DMS79 treated with DMSO at 0.1 percent for 48 hours (cell line): ENCODE data around the gene LIMS2.

Experiments
- DNase-seq: peaks from one replicate; lab custom pipeline; 2025; lab: John Stamatoyannopoulos, UW

The LIMS2 gene

GRCh38 chr2:127645395-127646291 lies 29.7 kb downstream of the LIMS2 start, which contains the start of gene GPR17:
GPR17 (plus strand) TSS chr2:127646153; CDS start chr2:127650736, 4,583 bp downstream.
- DNase-seq: no peak

GRCh38 chr2:127645026-127645394 lies 30.3 kb downstream of the LIMS2 start:
- DNase-seq: no peak

GRCh38 chr2:127644066-127645025 lies 31.0 kb downstream of the LIMS2 start:
- no peak for DNase-seq

GRCh38 chr2:127643439-127644065 lies 31.8 kb downstream of the LIMS2 start:
- no peak for DNase-seq

GRCh38 chr2:127642706-127643438 lies 32.5 kb downstream of the LIMS2 start:
- DNase-seq: no peak

GRCh38 chr2:127641846-127642507 lies 33.4 kb downstream of the LIMS2 start:
- no peak for DNase-seq

GRCh38 chr2:127641133-127641532 lies 34.2 kb downstream of the LIMS2 start:
- DNase-seq: no peak

GRCh38 chr2:127640082-127641072 lies 35.0 kb downstream of the LIMS2 start:
- DNase-seq: no peak

- DNase-seq: no peak
These were observed 36.2 kb downstream of the LIMS2 start for GRCh38 chr2:127639111-127639474.

GRCh38 chr2:127638361-127639110 lies 36.8 kb downstream of the LIMS2 start:
- DNase-seq: no peak

GRCh38 chr2:127637725-127638252 lies 37.5 kb downstream of the LIMS2 start:
- DNase-seq: no peak

- no peak for DNase-seq
These were observed 38.1 kb downstream of the LIMS2 start for GRCh38 chr2:127637236-127637630.

GRCh38 chr2:127636248-127637235 lies 38.8 kb downstream of the LIMS2 start:
- DNase-seq: no peak

- DNase-seq: no peak
These were observed 39.7 kb downstream of the LIMS2 start for GRCh38 chr2:127635380-127636237.

GRCh38 chr2:127634626-127635379 lies 40.5 kb downstream of the LIMS2 start:
- no peak for DNase-seq
